PFSK-1 (cell line): ENCODE data around the gene FAM219A.

ENCODE experiments used
- FOXP2 ChIP-seq: optimal IDR thresholded peaks from 2 replicates; pipeline ENCODE3; 2011; ENCODE audit warnings: borderline replicate concordance, control low read depth, inconsistent platforms; ENCODE audit not compliant: insufficient read depth; ENCODE audit errors: extremely low read length, extremely low read depth
- POLR2AphosphoS5 ChIP-seq: IDR thresholded peaks from 2 replicates; pipeline ENCODE4 v1.6.1; 2012; ENCODE audit warnings: low read depth, mild to moderate bottlenecking, control low read depth, low read length, moderate library complexity
- SIN3A ChIP-seq: IDR thresholded peaks from 2 replicates; pipeline ENCODE4 v1.6.1; 2012; ENCODE audit warnings: mild to moderate bottlenecking, low read length, moderate library complexity, borderline replicate concordance; ENCODE audit not compliant: insufficient read depth
- TAF1 ChIP-seq: IDR thresholded peaks from 2 replicates; pipeline ENCODE4 v1.6.1; 2012; ENCODE audit warnings: low read length, control low read depth, borderline replicate concordance; ENCODE audit not compliant: insufficient read depth
- TF ChIP-seq, protein P1 (sequence below), 2 experiments: IDR thresholded peaks; 2 replicates each; pipeline versions ENCODE4 v1.6.1 to v1.8.0; 2011 to 2012; ENCODE audit warnings: low read depth in 2 of 2, low read length in 2 of 2, control low read depth in 1 of 2, inconsistent platforms in 1 of 2, mild to moderate bottlenecking in 1 of 2, moderate library complexity in 1 of 2; ENCODE audit not compliant: insufficient read depth in 1 of 2

FAM219A gene

DNA sequence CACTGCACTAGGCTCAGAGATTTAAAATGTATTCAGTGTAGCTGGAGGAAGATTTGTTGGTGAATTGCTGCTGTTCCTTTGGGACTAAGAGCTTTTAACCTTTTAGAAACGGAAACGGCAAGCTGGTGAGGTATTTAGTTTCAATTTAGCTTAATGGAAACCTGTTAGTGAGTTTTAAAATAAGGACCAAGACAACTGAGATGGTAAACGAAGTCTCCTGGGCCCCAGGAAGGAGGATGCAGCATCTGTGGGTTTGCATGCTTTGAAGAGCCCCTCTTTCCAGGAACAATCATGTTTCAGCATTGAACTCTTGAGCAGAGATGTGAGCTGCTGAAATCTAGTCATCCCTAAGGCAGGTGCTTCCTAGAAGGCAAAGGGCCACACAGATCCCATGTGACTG lies 16.7 kb upstream of the FAM219A start:
- no peak for TF ChIP-seq TAF1
- TF ChIP-seq POLR2AphosphoS5 = no peak
- TF ChIP-seq, protein P1, sequence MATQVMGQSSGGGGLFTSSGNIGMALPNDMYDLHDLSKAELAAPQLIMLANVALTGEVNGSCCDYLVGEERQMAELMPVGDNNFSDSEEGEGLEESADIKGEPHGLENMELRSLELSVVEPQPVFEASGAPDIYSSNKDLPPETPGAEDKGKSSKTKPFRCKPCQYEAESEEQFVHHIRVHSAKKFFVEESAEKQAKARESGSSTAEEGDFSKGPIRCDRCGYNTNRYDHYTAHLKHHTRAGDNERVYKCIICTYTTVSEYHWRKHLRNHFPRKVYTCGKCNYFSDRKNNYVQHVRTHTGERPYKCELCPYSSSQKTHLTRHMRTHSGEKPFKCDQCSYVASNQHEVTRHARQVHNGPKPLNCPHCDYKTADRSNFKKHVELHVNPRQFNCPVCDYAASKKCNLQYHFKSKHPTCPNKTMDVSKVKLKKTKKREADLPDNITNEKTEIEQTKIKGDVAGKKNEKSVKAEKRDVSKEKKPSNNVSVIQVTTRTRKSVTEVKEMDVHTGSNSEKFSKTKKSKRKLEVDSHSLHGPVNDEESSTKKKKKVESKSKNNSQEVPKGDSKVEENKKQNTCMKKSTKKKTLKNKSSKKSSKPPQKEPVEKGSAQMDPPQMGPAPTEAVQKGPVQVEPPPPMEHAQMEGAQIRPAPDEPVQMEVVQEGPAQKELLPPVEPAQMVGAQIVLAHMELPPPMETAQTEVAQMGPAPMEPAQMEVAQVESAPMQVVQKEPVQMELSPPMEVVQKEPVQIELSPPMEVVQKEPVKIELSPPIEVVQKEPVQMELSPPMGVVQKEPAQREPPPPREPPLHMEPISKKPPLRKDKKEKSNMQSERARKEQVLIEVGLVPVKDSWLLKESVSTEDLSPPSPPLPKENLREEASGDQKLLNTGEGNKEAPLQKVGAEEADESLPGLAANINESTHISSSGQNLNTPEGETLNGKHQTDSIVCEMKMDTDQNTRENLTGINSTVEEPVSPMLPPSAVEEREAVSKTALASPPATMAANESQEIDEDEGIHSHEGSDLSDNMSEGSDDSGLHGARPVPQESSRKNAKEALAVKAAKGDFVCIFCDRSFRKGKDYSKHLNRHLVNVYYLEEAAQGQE (IDR thresholded peaks at IDR 0.05; ENCODE audit: insufficient read depth in 1 of 2, low read depth in 2 of 2, low read length in 2 of 2) = no peak
- TF ChIP-seq SIN3A = no peak
- no peak for TF ChIP-seq FOXP2

DNA sequence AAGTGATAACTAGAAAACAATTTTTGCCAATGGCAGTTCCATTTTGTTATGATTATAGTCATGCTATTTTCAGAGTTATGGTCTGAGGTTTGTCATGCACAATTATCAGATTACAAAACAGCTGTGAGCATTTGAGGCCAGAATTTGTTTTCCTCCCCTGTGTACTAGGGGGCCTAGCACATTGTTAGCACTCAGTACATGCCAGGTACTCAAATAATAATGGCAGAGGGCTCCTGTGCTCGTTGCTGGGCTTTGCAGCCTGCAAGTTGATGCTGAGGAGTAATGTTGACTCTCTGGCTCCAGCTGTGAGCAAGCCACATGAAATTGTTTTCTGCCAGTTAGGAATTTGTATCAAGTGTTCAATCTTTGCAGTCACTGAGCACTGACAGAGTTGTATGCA lies 7.1 kb upstream of the FAM219A start:
- TF ChIP-seq FOXP2 (no peak), TAF1 (no peak), POLR2AphosphoS5 (no peak), SIN3A (no peak)
- TF ChIP-seq, protein P1 (IDR thresholded peaks at IDR 0.05; ENCODE audit: insufficient read depth in 1 of 2, low read depth in 2 of 2, low read length in 2 of 2) = no peak

DNA sequence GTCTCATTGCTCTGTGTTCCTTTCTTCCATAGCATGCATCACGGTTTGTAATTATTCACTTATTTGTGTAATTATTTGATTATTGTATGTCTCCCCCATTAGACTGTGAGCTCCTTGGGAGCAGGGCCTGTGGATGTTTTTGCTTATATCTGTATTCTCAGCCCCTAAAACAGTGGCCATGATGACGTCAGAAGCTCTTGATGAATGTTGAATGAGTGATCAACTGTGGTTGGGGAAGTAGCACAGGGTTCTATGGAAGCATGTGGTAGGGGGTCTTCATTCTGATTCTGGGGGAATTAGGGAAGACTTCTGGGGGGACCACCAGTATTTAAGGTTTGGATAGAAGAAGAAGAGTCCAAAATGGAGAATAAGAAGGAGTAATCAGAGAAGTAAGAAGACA lies 6.2 kb upstream of the FAM219A start:
- TF ChIP-seq FOXP2 (no peak), TAF1 (no peak)
- TF ChIP-seq, protein P1 (IDR thresholded peaks at IDR 0.05; ENCODE audit: insufficient read depth in 1 of 2, low read depth in 2 of 2, low read length in 2 of 2) = no peak

DNA sequence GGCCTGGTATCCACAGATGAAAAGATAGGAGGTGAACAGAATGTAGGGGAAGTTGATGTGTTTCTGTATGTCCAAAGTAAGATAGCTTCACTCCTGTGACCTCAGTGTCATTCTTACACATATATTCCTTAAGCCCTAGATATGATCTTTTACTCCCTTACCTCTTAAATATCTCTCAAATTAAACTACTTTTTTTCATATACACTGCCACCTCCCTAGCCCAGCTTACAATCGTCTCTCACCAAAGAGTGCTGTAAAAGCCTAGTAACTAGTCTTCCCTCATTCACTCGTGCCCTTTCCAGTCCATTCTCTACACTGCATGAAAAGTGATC lies 5.5 kb upstream of the FAM219A start:
- no peak for TF ChIP-seq POLR2AphosphoS5
- TF ChIP-seq SIN3A = no peak
- TF ChIP-seq FOXP2 = no peak

DNA sequence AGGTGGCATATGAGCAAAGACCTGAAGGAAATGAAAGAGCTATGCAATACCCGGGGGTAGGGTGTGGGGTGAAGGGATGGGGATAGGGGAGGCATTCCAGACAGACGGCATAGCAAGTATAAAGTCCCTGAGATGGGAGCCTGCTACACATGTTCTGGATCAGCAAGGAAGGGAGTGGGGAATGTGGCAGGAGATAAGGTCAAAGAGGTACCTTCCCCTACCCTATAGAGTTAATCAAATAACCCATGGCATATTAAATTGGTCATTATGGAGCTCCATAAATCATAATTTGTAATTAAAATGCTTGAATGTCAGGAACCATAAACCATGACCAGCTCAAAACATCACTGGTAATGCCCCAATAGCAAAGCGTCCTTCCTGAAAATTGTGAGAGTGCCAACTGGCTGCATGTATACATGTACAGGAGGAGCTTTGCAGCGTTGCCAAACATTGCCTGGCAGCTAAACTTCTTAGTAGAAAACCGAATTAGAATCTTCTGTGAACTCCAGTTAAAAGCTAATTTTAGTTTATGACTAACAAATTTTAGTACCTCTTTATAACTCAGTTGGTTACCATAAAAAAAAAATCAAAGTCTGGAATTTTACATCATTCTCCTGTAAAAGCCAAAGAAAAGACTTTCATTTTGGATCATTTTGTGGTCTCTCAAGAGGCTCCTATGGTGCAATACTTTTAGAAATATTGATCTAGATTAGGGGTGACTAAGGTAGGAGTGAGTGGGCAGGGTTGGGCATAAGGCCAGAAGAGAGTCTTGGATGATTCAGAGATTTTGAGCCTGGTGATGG lies 4.9 kb upstream of the FAM219A start:
- no peak for TF ChIP-seq FOXP2
- TF ChIP-seq TAF1 = no peak
- no peak for TF ChIP-seq POLR2AphosphoS5
- TF ChIP-seq SIN3A = no peak
- TF ChIP-seq, protein P1 (IDR thresholded peaks at IDR 0.05; ENCODE audit: insufficient read depth in 1 of 2, low read depth in 2 of 2, low read length in 2 of 2) = no peak
